Measurements from ENCODE around the gene XIRP1. TPM values are rescaled to one million over a fixed set of nuclear protein-coding genes. Genes with fewer than 3 reads are reported as not detected.

The XIRP1 gene
- polyA plus RNA-seq, 1 experiment, result 0.04 TPM

GRCh38 chr3:39180183-39180545 is 12.2 kb downstream of the XIRP1 start:
- Histone ChIP-seq H3K36me3 (ENCODE audit: control insufficient read depth, insufficient read depth, low read length) (no peaks in the 10 kb centered on the region), H3K27me3 (ENCODE audit: control insufficient read depth, insufficient read depth, low read length) (no peaks in the 10 kb centered on the region), H3K4me3 (ENCODE audit: low read depth, low read length) (peak overlapping the region; percentile 40)
- DNase-seq (ENCODE audit: low read depth), result no peak
- POLR2A ChIA-PET, result no interaction called here
- TF ChIP-seq, protein P1, sequence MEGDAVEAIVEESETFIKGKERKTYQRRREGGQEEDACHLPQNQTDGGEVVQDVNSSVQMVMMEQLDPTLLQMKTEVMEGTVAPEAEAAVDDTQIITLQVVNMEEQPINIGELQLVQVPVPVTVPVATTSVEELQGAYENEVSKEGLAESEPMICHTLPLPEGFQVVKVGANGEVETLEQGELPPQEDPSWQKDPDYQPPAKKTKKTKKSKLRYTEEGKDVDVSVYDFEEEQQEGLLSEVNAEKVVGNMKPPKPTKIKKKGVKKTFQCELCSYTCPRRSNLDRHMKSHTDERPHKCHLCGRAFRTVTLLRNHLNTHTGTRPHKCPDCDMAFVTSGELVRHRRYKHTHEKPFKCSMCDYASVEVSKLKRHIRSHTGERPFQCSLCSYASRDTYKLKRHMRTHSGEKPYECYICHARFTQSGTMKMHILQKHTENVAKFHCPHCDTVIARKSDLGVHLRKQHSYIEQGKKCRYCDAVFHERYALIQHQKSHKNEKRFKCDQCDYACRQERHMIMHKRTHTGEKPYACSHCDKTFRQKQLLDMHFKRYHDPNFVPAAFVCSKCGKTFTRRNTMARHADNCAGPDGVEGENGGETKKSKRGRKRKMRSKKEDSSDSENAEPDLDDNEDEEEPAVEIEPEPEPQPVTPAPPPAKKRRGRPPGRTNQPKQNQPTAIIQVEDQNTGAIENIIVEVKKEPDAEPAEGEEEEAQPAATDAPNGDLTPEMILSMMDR (IDR thresholded peaks at IDR 0.05; ENCODE audit: insufficient read depth, low read depth, low read length), result no peak
- CTCF ChIA-PET, result interaction anchor here (1.2 to 3.6 kb wide), 3 partner anchors 10 to 108 kb away, joined by 8 to 27 read pairs (median 9); no protein-coding TSS in a partner anchor

GRCh38 chr3:39178553-39178952 is 13.8 kb downstream of the XIRP1 start:
- ChIA-PET CTCF (interaction anchor here (0.6 to 3.6 kb wide), 9 partner anchors 11 to 1323 kb away, joined by 3 to 27 read pairs (median 3); no protein-coding TSS in a partner anchor), POLR2A (interaction anchor here (1.0 to 1.9 kb wide), 2 partner anchors 11 to 30 kb away, joined by 5 to 8 read pairs; no protein-coding TSS in a partner anchor)
- TF ChIP-seq, protein P1 (IDR thresholded peaks at IDR 0.05; ENCODE audit: insufficient read depth, low read depth, low read length), result no peak
- H3K36me3 ChIP-seq (ENCODE audit: control insufficient read depth, insufficient read depth, low read length), result no peaks in the 10 kb centered on the region
- no peak overlapping the region for H3K4me3 ChIP-seq (ENCODE audit: low read depth, low read length)
- H3K27me3 ChIP-seq (ENCODE audit: control insufficient read depth, insufficient read depth, low read length), result no peaks in the 10 kb centered on the region
- DNase-seq (ENCODE audit: low read depth), result no peak

GRCh38 chr3:39177708-39178332 is 14.6 kb downstream of the XIRP1 start:
- H3K27me3 ChIP-seq (ENCODE audit: control insufficient read depth, insufficient read depth, low read length), result no peaks in the 10 kb centered on the region
- TF ChIP-seq, protein P1 (IDR thresholded peaks at IDR 0.05; ENCODE audit: insufficient read depth, low read depth, low read length), result no peak
- peak overlapping the region; percentile 45 for H3K4me3 ChIP-seq (ENCODE audit: low read depth, low read length)
- ChIA-PET CTCF (interaction anchor here (0.6 to 3.6 kb wide), 10 partner anchors 12 to 1323 kb away, joined by 3 to 27 read pairs (median 3); no protein-coding TSS in a partner anchor), POLR2A (interaction anchor here (0.6 to 1.9 kb wide), 6 partner anchors 10 to 672 kb away, joined by 3 to 8 read pairs (median 4); no protein-coding TSS in a partner anchor)
- peak; percentile 71 for DNase-seq (ENCODE audit: low read depth)
- no peaks in the 10 kb centered on the region for H3K36me3 ChIP-seq (ENCODE audit: control insufficient read depth, insufficient read depth, low read length)

- TF ChIP-seq, protein P1 (IDR thresholded peaks at IDR 0.05; ENCODE audit: insufficient read depth, low read depth, low read length), result no peak
- Histone ChIP-seq H3K27me3 (ENCODE audit: control insufficient read depth, insufficient read depth, low read length) (no peaks in the 10 kb centered on the region), H3K4me3 (ENCODE audit: low read depth, low read length) (no peak overlapping the region), H3K36me3 (ENCODE audit: control insufficient read depth, insufficient read depth, low read length) (no peaks in the 10 kb centered on the region)
- ChIA-PET CTCF (interaction anchor here (1.1 to 1.8 kb wide), 5 partner anchors 9 to 116 kb away, joined by 3 to 6 read pairs (median 5); no protein-coding TSS in a partner anchor), POLR2A (interaction anchor here (0.6 kb wide), 1 partner anchor 10 kb away, joined by 13 read pairs; no protein-coding TSS in a partner anchor)
- DNase-seq (ENCODE audit: low read depth), result no peak
Observed at GRCh38 chr3:39176025-39176714, 16.2 kb downstream of the XIRP1 start.

Data from BJ (cell line).